Keratinocyte (primary cell): ENCODE data around the gene KCNB1.

Experiments used
- CTCF ChIP-seq, 3 experiments: IDR thresholded peaks in 1 of 3; conservative IDR thresholded peaks in 1 of 3; optimal IDR thresholded peaks in 1 of 3; 2 replicates in 2 of 3; 3 replicates in 1 of 3; pipeline versions ENCODE3 to v1.5.1; 2011; ENCODE audit warnings: low read length in 3 of 3, mild to moderate bottlenecking in 3 of 3, moderate library complexity in 2 of 3, control low read depth in 1 of 3, inconsistent platforms in 1 of 3; ENCODE audit not compliant: insufficient read depth in 2 of 3; ENCODE audit errors: extremely low read depth in 1 of 3
- EZH2 ChIP-seq: IDR thresholded peaks from one replicate; pipeline ENCODE4 v1.6.1; 2012; ENCODE audit warnings: inconsistent platforms, mild to moderate bottlenecking, low read length, moderate library complexity

DNA sequence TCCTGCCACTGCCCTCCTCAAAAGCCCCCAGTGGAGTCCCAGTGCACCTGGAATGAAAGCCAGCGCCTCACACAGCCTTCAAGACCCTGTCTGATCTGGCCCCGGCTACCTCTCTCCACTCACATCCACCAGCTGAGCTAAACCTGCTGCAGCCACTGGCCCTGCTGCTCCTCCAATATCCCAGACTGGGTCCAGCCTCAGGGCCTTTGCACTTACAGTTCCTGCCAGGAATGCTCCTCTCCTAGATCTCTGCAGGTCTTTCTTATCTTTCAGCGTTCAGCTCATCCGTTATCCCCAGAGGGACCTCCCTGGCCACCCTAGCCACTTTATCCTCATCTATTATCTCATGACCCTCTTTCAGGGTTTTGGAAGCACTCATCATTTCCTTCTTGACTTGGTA lies 68.8 kb downstream of the KCNB1 start:
- no peak for TF ChIP-seq CTCF (optimal IDR thresholded peaks at IDR 0.05 in 1 of 3, IDR thresholded peaks at IDR 0.05 in 1 of 3, conservative IDR thresholded peaks at IDR 0.05 in 1 of 3; ENCODE audit: extremely low read depth in 1 of 3, insufficient read depth in 2 of 3, low read length in 3 of 3)
- no peak for TF ChIP-seq EZH2
